H1 (cell line): Measurements from ENCODE around the gene KRT37. TPM values are rescaled to one million over a fixed set of nuclear protein-coding genes. Genes with fewer than 3 reads are reported as not detected.

Source experiments
- CREB1 ChIP-seq: IDR thresholded peaks from 2 replicates; pipeline ENCODE4 v1.6.1; 2012; ENCODE audit warnings: inconsistent platforms
- NRF1 ChIP-seq: IDR thresholded peaks from 2 replicates; pipeline ENCODE4 v1.6.1; 2011; ENCODE audit warnings: mild to moderate bottlenecking, low read depth, low read length, improper control_type of control experiment
- RXRA ChIP-seq: IDR thresholded peaks from 2 replicates; pipeline ENCODE4 v1.6.1; 2011; ENCODE audit warnings: low read depth, mild to moderate bottlenecking, low read length, moderate library complexity; ENCODE audit not compliant: insufficient read depth
- YY1 ChIP-seq: IDR thresholded peaks from 2 replicates; pipeline ENCODE4 v1.6.1; 2011; ENCODE audit warnings: low read depth, mild to moderate bottlenecking, low read length
- polyA plus RNA-seq, 7 experiments: library from polyadenylated mRNA; depleted of rRNA in 3 of 7; stranded (reverse) in 5 of 7; unstranded in 2 of 7; fragments of >200 nt in 5 of 7; fragments of 200-250 nt in 2 of 7; gene quantifications; 1 replicate in 5 of 7; 2 replicates in 1 of 7; 4 replicates in 1 of 7; pipeline versions ENCODE4 v1.2.1 to v1.2.3, GENCODE V29; 2011 to 2013; ENCODE audit warnings: missing spikeins in 2 of 7, mixed read lengths in 2 of 7
- small RNA-seq: library from polyadenylated mRNA; stranded (forward); fragments of <200 nt; extraction: miRNeasy Mini kit (QIAGEN cat#:217004); gene quantifications from one replicate; pipeline ENCODE3, GENCODE V24; 2013; ENCODE audit not compliant: insufficient read depth
- total RNA-seq: library from RNA; stranded (reverse); fragmentation: NEBNext Ultra II Directional; extraction: Animal tissue kit (Norgen Biotek cat#: 25700); gene quantifications from 2 replicates; pipeline ENCODE4 v1.2.1, GENCODE V29; 2021
- TF ChIP-seq, protein P1 (sequence below), 3 experiments: IDR thresholded peaks; 1 replicate in 2 of 3; 2 replicates in 1 of 3; pipeline versions ENCODE4 v1.5.1 to v1.6.1; 2011; ENCODE audit warnings: low read length in 3 of 3, mild to moderate bottlenecking in 3 of 3, inconsistent platforms in 2 of 3, low read depth in 1 of 3, moderate library complexity in 1 of 3; ENCODE audit not compliant: insufficient read depth in 1 of 3; ENCODE audit errors: control extremely low read depth in 1 of 3

KRT37 gene
- total and polyA plus RNA-seq, 2 of the 8 experiments (the other 6 are each of a cell fraction or from before 2014, with no cell fraction given) = not detected

DNA sequence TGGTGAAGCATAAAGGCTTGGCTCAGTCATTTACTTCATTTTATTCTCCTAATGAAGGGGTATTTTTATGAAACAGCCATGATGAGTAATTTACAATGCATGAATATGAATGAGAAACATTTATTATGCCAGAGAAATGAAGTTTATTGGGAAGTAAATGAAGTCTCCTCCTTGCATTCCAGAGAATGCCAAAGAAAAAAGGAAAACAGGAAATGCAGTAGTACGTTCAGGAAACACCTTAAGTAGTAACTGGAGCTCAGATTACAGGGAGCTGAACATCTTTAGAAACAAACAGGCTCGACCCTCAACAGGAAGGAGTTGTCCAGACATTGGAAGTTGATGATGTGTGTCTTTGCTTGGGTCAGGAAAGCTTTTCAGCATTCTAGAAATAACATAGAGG, 46.8 kb downstream of the KRT37 start (continued):
- TF ChIP-seq RXRA = no peak
- no peak for TF ChIP-seq CREB1
- TF ChIP-seq NRF1 = no peak
- TF ChIP-seq, protein P1, sequence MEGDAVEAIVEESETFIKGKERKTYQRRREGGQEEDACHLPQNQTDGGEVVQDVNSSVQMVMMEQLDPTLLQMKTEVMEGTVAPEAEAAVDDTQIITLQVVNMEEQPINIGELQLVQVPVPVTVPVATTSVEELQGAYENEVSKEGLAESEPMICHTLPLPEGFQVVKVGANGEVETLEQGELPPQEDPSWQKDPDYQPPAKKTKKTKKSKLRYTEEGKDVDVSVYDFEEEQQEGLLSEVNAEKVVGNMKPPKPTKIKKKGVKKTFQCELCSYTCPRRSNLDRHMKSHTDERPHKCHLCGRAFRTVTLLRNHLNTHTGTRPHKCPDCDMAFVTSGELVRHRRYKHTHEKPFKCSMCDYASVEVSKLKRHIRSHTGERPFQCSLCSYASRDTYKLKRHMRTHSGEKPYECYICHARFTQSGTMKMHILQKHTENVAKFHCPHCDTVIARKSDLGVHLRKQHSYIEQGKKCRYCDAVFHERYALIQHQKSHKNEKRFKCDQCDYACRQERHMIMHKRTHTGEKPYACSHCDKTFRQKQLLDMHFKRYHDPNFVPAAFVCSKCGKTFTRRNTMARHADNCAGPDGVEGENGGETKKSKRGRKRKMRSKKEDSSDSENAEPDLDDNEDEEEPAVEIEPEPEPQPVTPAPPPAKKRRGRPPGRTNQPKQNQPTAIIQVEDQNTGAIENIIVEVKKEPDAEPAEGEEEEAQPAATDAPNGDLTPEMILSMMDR (IDR thresholded peaks at IDR 0.05; ENCODE audit: control extremely low read depth in 1 of 3, insufficient read depth in 1 of 3, low read depth in 1 of 3, low read length in 3 of 3) = no peak
- no peak for TF ChIP-seq YY1

Small RNAs within 50 kb of the gene (small RNA-seq; reads per million reads assigned to genes)
- gene RNU2-32P = not detected

Other genes starting within 250 kb of the KRT37 start
- not detected in 2 replicates for gene KRTAP4-2, start 246.4 kb downstream of the KRT37 start, total RNA-seq
- not detected in 2 replicates for gene KRTAP4-2, start 246.4 kb downstream of the KRT37 start, polyA plus RNA-seq (2011; rRNA removed)
- not detected in 2 replicates for gene KRTAP4-1, start 239.7 kb downstream of the KRT37 start, total RNA-seq
- gene KRTAP4-1, start 239.7 kb downstream of the KRT37 start, polyA plus RNA-seq (2011; rRNA removed) = 0.16 TPM in 1 of 2 replicates, not detected in the other
- not detected in 2 replicates for gene KRTAP9-1, start 234.7 kb downstream of the KRT37 start, total RNA-seq
- not detected in 2 replicates for gene KRTAP9-1, start 234.7 kb downstream of the KRT37 start, polyA plus RNA-seq (2011; rRNA removed)
- not detected in 2 replicates for gene KRTAP9-2, start 197.9 kb downstream of the KRT37 start, total RNA-seq
- gene KRTAP9-2, start 197.9 kb downstream of the KRT37 start, polyA plus RNA-seq (2011; rRNA removed) = not detected in 2 replicates
- gene KRTAP9-3, start 192.1 kb downstream of the KRT37 start, total RNA-seq = not detected in 2 replicates
- gene KRTAP9-3, start 192.1 kb downstream of the KRT37 start, polyA plus RNA-seq (2011; rRNA removed) = not detected in 2 replicates
- not detected in 2 replicates for gene KRTAP9-8, start 186.6 kb downstream of the KRT37 start, total RNA-seq
- not detected in 2 replicates for gene KRTAP9-8, start 186.6 kb downstream of the KRT37 start, polyA plus RNA-seq (2011; rRNA removed)
- gene KRTAP9-4, start 174.9 kb downstream of the KRT37 start, total RNA-seq = not detected in 2 replicates
- gene KRTAP9-4, start 174.9 kb downstream of the KRT37 start, polyA plus RNA-seq (2011; rRNA removed) = 0.13 TPM in 1 of 2 replicates, not detected in the other
- gene KRTAP9-9, start 169.2 kb downstream of the KRT37 start, total RNA-seq = not detected in 2 replicates
- gene KRTAP9-9, start 169.2 kb downstream of the KRT37 start, polyA plus RNA-seq (2011; rRNA removed) = not detected in 2 replicates
- gene KRTAP9-6, start 159.2 kb downstream of the KRT37 start, total RNA-seq = not detected in 2 replicates
- gene KRTAP9-6, start 159.2 kb downstream of the KRT37 start, polyA plus RNA-seq (2011; rRNA removed) = not detected in 2 replicates
- not detected in 2 replicates for gene KRTAP9-7, start 148.9 kb downstream of the KRT37 start, total RNA-seq
- not detected in 2 replicates for gene KRTAP9-7, start 148.9 kb downstream of the KRT37 start, polyA plus RNA-seq (2011; rRNA removed)
- gene KRTAP29-1, start 121.7 kb downstream of the KRT37 start, total RNA-seq = not detected in 2 replicates
- gene KRTAP29-1, start 121.7 kb downstream of the KRT37 start, polyA plus RNA-seq (2011; rRNA removed) = not detected in 2 replicates
- not detected in 2 replicates for gene KRTAP16-1, start 115.3 kb downstream of the KRT37 start, total RNA-seq
- gene KRTAP16-1, start 115.3 kb downstream of the KRT37 start, polyA plus RNA-seq (2011; rRNA removed) = not detected in 2 replicates
- not detected in 2 replicates for gene KRTAP17-1, start 108.9 kb downstream of the KRT37 start, total RNA-seq
- not detected in 2 replicates for gene KRTAP17-1, start 108.9 kb downstream of the KRT37 start, polyA plus RNA-seq (2011; rRNA removed)
- not detected in 2 replicates for gene KRT33A, start 73.8 kb downstream of the KRT37 start, total RNA-seq
- not detected in 2 replicates for gene KRT33A, start 73.8 kb downstream of the KRT37 start, polyA plus RNA-seq (2011; rRNA removed)
- gene KRT33B, start 54.8 kb downstream of the KRT37 start, total RNA-seq = not detected in 2 replicates
- not detected in 2 replicates for gene KRT33B, start 54.8 kb downstream of the KRT37 start, polyA plus RNA-seq (2011; rRNA removed)
- gene KRT34, start 42.3 kb downstream of the KRT37 start, total RNA-seq = not detected in 2 replicates
- gene KRT34, start 42.3 kb downstream of the KRT37 start, polyA plus RNA-seq (2011; rRNA removed) = not detected in 2 replicates
- not detected in 2 replicates for gene KRT31, start 27.0 kb downstream of the KRT37 start, total RNA-seq
- gene KRT31, start 27.0 kb downstream of the KRT37 start, polyA plus RNA-seq (2011; rRNA removed) = not detected in 2 replicates
- not detected in 2 replicates for gene KRT38, start 16.4 kb upstream of the KRT37 start, total RNA-seq
- not detected in 2 replicates for gene KRT38, start 16.4 kb upstream of the KRT37 start, polyA plus RNA-seq (2011; rRNA removed)
- gene KRT32, start 42.8 kb upstream of the KRT37 start, total RNA-seq = not detected in 2 replicates
- gene KRT32, start 42.8 kb upstream of the KRT37 start, polyA plus RNA-seq (2011; rRNA removed) = not detected in 2 replicates
- not detected in 2 replicates for gene KRT35, start 56.6 kb upstream of the KRT37 start, total RNA-seq
- gene KRT35, start 56.6 kb upstream of the KRT37 start, polyA plus RNA-seq (2011; rRNA removed) = not detected in 2 replicates
- not detected in 2 replicates for gene KRT36, start 65.3 kb upstream of the KRT37 start, total RNA-seq
- gene KRT36, start 65.3 kb upstream of the KRT37 start, polyA plus RNA-seq (2011; rRNA removed) = not detected in 2 replicates
- gene KRT13, start 81.0 kb upstream of the KRT37 start, total RNA-seq = not detected in 2 replicates
- gene KRT13, start 81.0 kb upstream of the KRT37 start, polyA plus RNA-seq (2011; rRNA removed) = 0.09 and 0.17 TPM in 2 replicates
- gene KRT15, start 94.3 kb upstream of the KRT37 start, total RNA-seq = 0.13 and 0.21 TPM in 2 replicates
- 0.09 and 0.11 TPM in 2 replicates for gene KRT15, start 94.3 kb upstream of the KRT37 start, polyA plus RNA-seq (2011; rRNA removed)
- 122 and 137 TPM in 2 replicates for gene KRT19, start 103.7 kb upstream of the KRT37 start, total RNA-seq
- gene KRT19, start 103.7 kb upstream of the KRT37 start, polyA plus RNA-seq (2011; rRNA removed) = 120 and 192 TPM in 2 replicates
- not detected in 2 replicates for gene KRT9, start 147.5 kb upstream of the KRT37 start, total RNA-seq
- not detected in 2 replicates for gene KRT9, start 147.5 kb upstream of the KRT37 start, polyA plus RNA-seq (2011; rRNA removed)
- not detected in 2 replicates for gene KRT14, start 162.3 kb upstream of the KRT37 start, total RNA-seq
- gene KRT14, start 162.3 kb upstream of the KRT37 start, polyA plus RNA-seq (2011; rRNA removed) = 0.13 and 0.35 TPM in 2 replicates
- not detected in 2 replicates for gene KRT16, start 188.2 kb upstream of the KRT37 start, total RNA-seq
- not detected in 2 replicates for gene KRT16, start 188.2 kb upstream of the KRT37 start, polyA plus RNA-seq (2011; rRNA removed)
- 0.36 and 0.50 TPM in 2 replicates for gene KRT17, start 200.0 kb upstream of the KRT37 start, total RNA-seq
- gene KRT17, start 200.0 kb upstream of the KRT37 start, polyA plus RNA-seq (2011; rRNA removed) = 0.95 and 0.96 TPM in 2 replicates